ENCODE measurements around the gene C11orf98. TPM values are rescaled to one million over a fixed set of nuclear protein-coding genes. Genes with fewer than 3 reads are reported as not detected.
"Not testable (repeated sequence)": the region's sequence is repeated elsewhere in the genome, so short reads cannot be mapped to it uniquely, and the experiment has no call there.

Gene C11orf98
- total RNA-seq, 1 experiment from 2014 or later = 141 TPM

DNA sequence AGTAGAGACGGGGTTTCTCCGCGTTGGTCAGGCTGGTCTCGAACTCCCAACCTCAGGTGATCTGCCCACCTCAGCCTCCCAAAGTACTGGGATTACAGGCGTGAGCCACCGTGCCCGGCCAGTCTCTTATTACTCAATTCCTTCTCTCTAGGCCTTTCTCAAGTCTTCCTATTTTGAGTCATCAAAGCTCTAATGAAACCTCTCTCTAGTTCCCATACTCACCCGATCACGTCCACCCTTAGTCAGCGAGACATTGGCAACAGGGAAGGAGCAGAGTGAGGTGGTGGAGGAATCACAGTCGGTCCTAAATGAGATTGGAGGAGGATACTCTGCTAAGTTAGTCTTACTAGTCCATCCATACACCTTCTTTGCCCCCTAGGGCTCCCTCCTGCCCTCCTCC lies 37.2 kb upstream of the C11orf98 start:
- H3K9me3 ChIP-seq (ENCODE audit: low read depth, low read length, poor library complexity, severe bottlenecking) = no peaks in the 10 kb centered on the region
- H3K36me3 ChIP-seq (ENCODE audit: insufficient read depth, low read length, poor library complexity, severe bottlenecking) = peaks cover 12% of the 10 kb centered on the region
- no peak overlapping the region for H3K4me3 ChIP-seq (ENCODE audit: low read depth, low read length, poor library complexity, severe bottlenecking)
- no peak for DNase-seq (ENCODE audit: low spot score)
- no peaks in the 10 kb centered on the region for H3K27me3 ChIP-seq (replicated peaks; ENCODE audit: insufficient read depth, low read depth, low read length, poor library complexity)
- H3K4me1 ChIP-seq (ENCODE audit: insufficient read depth, low read length, poor library complexity, severe bottlenecking) = peaks cover 18% of the 10 kb centered on the region
- intact Hi-C loops (cut with micrococcal nuclease; ENCODE audit: unreplicated experiment) = no loop called here
- no peak overlapping the region for H3K27ac ChIP-seq (ENCODE audit: low read depth, low read length, poor library complexity, severe bottlenecking)
- CTCF ChIA-PET = no interaction called here
- POLR2A ChIA-PET (ENCODE audit: low non-redundant PET) = no interaction called here
- TF ChIP-seq EZH2 (IDR thresholded peaks at IDR 0.05; ENCODE audit: borderline replicate concordance, low read depth, low read length, poor library complexity, severe bottlenecking) = no peak
- no TSS peak for BruUV-seq (replicated peaks)

DNA sequence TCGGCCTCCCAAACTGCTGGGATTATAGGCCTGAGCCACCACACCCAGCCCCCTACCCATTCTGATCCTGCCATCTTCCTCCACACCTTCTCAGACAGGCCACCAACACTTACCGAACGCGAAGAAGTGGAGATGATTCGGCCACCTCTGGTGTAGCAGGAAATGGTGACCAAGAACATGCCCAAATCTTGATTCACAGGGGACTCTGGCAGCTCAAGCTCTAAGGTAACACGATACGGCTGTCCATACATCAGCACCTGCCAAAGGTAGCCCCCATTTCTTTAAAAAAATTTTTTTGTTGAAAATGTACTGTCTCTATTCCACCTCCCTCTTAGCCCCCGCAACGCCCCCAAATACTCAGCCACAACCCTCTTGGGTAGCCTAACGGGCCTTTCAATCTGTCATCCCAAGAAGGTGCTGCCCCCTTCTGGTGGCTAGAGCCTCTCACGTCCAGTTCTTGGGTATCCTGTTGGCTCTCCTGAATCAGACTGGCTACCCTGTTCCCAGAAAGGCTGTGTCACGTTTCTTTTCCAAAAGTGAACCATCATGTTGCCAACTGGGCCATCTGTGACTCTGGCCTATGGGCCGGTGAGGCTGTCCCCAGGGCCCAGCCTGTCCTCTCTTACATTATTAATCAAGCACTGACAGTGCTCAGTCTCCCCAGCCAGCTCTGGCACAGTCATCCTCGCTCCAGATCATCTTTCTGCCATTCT lies 29.6 kb upstream of the C11orf98 start:
- no peaks in the 10 kb centered on the region for H3K27me3 ChIP-seq (replicated peaks; ENCODE audit: insufficient read depth, low read depth, low read length, poor library complexity)
- peaks cover 39% of the 10 kb centered on the region for H3K36me3 ChIP-seq (ENCODE audit: insufficient read depth, low read length, poor library complexity, severe bottlenecking)
- peak; percentile 91 for DNase-seq (ENCODE audit: low spot score)
- ChIA-PET POLR2A (ENCODE audit: low non-redundant PET) (no interaction called here), CTCF (interaction anchor here (0.5 to 2.0 kb wide), 7 partner anchors 14 to 356 kb away, joined by 3 to 11 read pairs (median 5); no protein-coding TSS in a partner anchor)
- peak overlapping the region; percentile 4 for H3K27ac ChIP-seq (ENCODE audit: low read depth, low read length, poor library complexity, severe bottlenecking)
- no TSS peak for BruUV-seq (replicated peaks)
- no peak overlapping the region for H3K4me3 ChIP-seq (ENCODE audit: low read depth, low read length, poor library complexity, severe bottlenecking)
- TF ChIP-seq EZH2 (IDR thresholded peaks at IDR 0.05; ENCODE audit: borderline replicate concordance, low read depth, low read length, poor library complexity, severe bottlenecking) = no peak
- TF ChIP-seq, protein P1, sequence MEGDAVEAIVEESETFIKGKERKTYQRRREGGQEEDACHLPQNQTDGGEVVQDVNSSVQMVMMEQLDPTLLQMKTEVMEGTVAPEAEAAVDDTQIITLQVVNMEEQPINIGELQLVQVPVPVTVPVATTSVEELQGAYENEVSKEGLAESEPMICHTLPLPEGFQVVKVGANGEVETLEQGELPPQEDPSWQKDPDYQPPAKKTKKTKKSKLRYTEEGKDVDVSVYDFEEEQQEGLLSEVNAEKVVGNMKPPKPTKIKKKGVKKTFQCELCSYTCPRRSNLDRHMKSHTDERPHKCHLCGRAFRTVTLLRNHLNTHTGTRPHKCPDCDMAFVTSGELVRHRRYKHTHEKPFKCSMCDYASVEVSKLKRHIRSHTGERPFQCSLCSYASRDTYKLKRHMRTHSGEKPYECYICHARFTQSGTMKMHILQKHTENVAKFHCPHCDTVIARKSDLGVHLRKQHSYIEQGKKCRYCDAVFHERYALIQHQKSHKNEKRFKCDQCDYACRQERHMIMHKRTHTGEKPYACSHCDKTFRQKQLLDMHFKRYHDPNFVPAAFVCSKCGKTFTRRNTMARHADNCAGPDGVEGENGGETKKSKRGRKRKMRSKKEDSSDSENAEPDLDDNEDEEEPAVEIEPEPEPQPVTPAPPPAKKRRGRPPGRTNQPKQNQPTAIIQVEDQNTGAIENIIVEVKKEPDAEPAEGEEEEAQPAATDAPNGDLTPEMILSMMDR (conservative IDR thresholded peaks at IDR 0.05; ENCODE audit: low read depth, low read length) = peak; percentile 98
- intact Hi-C loops (cut with micrococcal nuclease; ENCODE audit: unreplicated experiment) = loop anchor here (1.0 kb wide), 1 partner anchor 299 kb away; no protein-coding TSS in a partner anchor
- peaks cover 5% of the 10 kb centered on the region for H3K4me1 ChIP-seq (ENCODE audit: insufficient read depth, low read length, poor library complexity, severe bottlenecking)
- no peaks in the 10 kb centered on the region for H3K9me3 ChIP-seq (ENCODE audit: low read depth, low read length, poor library complexity, severe bottlenecking)

DNA sequence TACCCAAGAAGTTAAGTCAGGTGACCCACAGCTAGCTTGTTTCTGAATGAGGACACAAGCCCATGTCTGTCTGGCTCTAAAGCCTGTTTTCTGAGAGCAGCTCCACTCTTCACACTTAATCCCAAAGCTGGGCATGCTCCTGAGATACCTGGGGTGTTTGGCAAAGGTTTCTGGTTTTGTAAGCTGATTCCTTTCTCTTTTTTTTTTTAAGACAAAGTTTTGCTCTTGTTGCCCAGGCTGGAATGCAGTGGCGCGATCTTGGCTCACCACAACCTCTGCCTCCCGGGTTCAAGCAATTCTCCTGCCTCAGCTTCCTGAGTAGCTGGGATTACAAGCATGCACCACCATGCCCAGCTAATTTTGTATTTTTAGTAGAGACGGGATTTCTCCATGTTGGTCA lies 28.6 kb upstream of the C11orf98 start:
- H3K4me3 ChIP-seq (ENCODE audit: low read depth, low read length, poor library complexity, severe bottlenecking); H3K27me3 ChIP-seq (replicated peaks; ENCODE audit: insufficient read depth, low read depth, low read length, poor library complexity); H3K27ac ChIP-seq (ENCODE audit: low read depth, low read length, poor library complexity, severe bottlenecking); H3K9me3 ChIP-seq (ENCODE audit: low read depth, low read length, poor library complexity, severe bottlenecking); BruUV-seq (replicated peaks); DNase-seq (ENCODE audit: low spot score); POLR2A ChIA-PET (ENCODE audit: low non-redundant PET): not testable (repeated sequence)
- Histone ChIP-seq H3K36me3 (ENCODE audit: insufficient read depth, low read length, poor library complexity, severe bottlenecking) (peaks cover 39% of the 10 kb centered on the region), H3K4me1 (ENCODE audit: insufficient read depth, low read length, poor library complexity, severe bottlenecking) (peaks cover 12% of the 10 kb centered on the region)
- CTCF ChIA-PET = interaction anchor here (0.5 to 2.0 kb wide), 5 partner anchors 13 to 299 kb away, joined by 3 to 11 read pairs (median 6); no protein-coding TSS in a partner anchor
- intact Hi-C loops (cut with micrococcal nuclease; ENCODE audit: unreplicated experiment) = loop anchor here (1.0 kb wide), 1 partner anchor 298 kb away; no protein-coding TSS in a partner anchor

DNA sequence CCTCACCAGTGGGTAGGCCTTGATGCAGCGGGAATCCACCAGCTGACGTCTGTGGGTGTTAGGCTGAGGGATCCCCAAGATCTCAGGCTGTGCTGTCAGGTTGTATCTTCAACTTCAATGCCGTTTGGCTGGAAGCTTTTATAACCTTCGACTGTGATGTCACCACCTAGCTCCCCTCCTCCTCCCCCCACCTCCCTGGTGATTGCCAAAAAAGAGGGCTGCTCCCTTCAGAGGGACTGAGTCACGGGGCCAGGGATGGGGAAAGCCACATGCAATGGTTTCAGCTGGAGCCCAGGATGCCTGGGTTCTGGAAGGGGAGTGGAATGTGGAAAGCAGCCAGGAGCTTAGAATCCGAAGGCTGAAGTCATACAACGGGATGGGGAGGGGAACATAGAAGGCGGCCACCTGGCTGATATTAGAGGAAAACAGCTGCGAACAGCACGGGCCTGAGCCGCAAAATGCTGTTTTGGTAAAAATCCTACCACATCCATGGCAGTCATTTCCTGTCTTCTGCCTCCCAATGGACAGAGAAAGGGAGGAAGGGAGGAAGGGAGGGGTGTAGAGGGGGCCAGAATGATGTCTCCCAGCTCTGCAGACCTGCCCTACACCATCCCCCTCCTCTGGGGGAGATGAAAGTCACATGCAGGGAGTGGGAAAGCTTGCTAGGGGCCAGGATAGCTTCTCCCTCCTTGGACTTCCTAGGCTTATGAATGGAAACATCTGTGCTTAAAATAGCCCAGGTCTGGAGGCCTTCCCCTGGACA lies 24.6 kb upstream of the C11orf98 start, which contains the start of gene LRRN4CL:
Gene LRRN4CL, minus strand, starts transcription at position 110 of the 763 bp plus-strand sequence. CDS start 1,022 bp downstream, outside the sequence.
- Histone ChIP-seq H3K4me1 (ENCODE audit: insufficient read depth, low read length, poor library complexity, severe bottlenecking) (peaks cover 12% of the 10 kb centered on the region), H3K4me3 (ENCODE audit: low read depth, low read length, poor library complexity, severe bottlenecking) (no peak within 1 kb of the TSS), H3K36me3 (ENCODE audit: insufficient read depth, low read length, poor library complexity, severe bottlenecking) (peaks cover 39% of the 10 kb centered on the region), H3K27ac (ENCODE audit: low read depth, low read length, poor library complexity, severe bottlenecking) (peak within 1 kb of the TSS; percentile 63), H3K9me3 (ENCODE audit: low read depth, low read length, poor library complexity, severe bottlenecking) (no peaks in the 10 kb centered on the region), H3K27me3 (replicated peaks; ENCODE audit: insufficient read depth, low read depth, low read length, poor library complexity) (no peaks in the 10 kb centered on the region)
- peak; percentile 72 for DNase-seq (ENCODE audit: low spot score)
- TF ChIP-seq EZH2 (IDR thresholded peaks at IDR 0.05; ENCODE audit: borderline replicate concordance, low read depth, low read length, poor library complexity, severe bottlenecking) = no peak
- TF ChIP-seq, protein P1 (conservative IDR thresholded peaks at IDR 0.05; ENCODE audit: low read depth, low read length) = no peak
- intact Hi-C loops (cut with micrococcal nuclease; ENCODE audit: unreplicated experiment) = no loop called here
- POLR2A ChIA-PET (ENCODE audit: low non-redundant PET) = interaction anchor here (0.6 kb wide), 1 partner anchor 49 kb away, joined by 13 read pairs; no protein-coding TSS in a partner anchor
- CTCF ChIA-PET = no interaction called here
- BruUV-seq (replicated peaks) = no TSS peak
